Measurements from ENCODE around the gene THSD4. TPM values are rescaled to one million over a fixed set of nuclear protein-coding genes. Genes with fewer than 3 reads are reported as not detected.

The THSD4 gene
- total RNA-seq, 2 experiments from 2014 or later, result not detected

DNA sequence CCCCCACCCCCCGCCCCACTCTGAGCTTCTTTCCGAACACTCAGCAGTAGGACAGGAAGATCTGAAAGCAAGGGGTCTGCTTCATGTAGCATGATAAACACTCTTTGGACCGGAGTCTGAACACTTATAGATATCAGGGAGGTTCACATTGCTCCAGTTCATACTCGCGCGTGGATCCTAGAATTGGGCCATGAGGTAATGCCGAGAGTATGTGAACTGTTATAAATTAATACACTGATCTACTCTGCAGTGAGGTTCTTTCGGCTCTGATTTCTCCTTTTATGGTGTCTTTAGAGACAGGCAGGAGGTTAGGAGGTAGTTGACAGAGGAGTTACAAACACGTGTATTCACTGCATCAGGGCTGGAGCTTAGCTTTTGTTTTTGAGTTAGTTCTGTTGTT lies 223.0 kb downstream of the THSD4 start:
- ATAC-seq (no peak), DNase-seq (no peak)
- Mint-ChIP-seq H3K36me3 (ENCODE audit: low read depth) (no peaks in the 10 kb centered on the region), H3K4me3 (no peak overlapping the region), H3K4me1 (ENCODE audit: low read depth) (no peaks in the 10 kb centered on the region), H3K27ac (no peak overlapping the region), H3K27me3 (no peaks in the 10 kb centered on the region), H3K9me3 (no peaks in the 10 kb centered on the region)
- ChIA-PET CTCF (no interaction called here), POLR2A (no interaction called here)
- intact Hi-C loops (cut with micrococcal nuclease), result no loop called here
- TF ChIP-seq, protein P1, sequence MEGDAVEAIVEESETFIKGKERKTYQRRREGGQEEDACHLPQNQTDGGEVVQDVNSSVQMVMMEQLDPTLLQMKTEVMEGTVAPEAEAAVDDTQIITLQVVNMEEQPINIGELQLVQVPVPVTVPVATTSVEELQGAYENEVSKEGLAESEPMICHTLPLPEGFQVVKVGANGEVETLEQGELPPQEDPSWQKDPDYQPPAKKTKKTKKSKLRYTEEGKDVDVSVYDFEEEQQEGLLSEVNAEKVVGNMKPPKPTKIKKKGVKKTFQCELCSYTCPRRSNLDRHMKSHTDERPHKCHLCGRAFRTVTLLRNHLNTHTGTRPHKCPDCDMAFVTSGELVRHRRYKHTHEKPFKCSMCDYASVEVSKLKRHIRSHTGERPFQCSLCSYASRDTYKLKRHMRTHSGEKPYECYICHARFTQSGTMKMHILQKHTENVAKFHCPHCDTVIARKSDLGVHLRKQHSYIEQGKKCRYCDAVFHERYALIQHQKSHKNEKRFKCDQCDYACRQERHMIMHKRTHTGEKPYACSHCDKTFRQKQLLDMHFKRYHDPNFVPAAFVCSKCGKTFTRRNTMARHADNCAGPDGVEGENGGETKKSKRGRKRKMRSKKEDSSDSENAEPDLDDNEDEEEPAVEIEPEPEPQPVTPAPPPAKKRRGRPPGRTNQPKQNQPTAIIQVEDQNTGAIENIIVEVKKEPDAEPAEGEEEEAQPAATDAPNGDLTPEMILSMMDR (IDR thresholded peaks at IDR 0.05), result no peak

DNA sequence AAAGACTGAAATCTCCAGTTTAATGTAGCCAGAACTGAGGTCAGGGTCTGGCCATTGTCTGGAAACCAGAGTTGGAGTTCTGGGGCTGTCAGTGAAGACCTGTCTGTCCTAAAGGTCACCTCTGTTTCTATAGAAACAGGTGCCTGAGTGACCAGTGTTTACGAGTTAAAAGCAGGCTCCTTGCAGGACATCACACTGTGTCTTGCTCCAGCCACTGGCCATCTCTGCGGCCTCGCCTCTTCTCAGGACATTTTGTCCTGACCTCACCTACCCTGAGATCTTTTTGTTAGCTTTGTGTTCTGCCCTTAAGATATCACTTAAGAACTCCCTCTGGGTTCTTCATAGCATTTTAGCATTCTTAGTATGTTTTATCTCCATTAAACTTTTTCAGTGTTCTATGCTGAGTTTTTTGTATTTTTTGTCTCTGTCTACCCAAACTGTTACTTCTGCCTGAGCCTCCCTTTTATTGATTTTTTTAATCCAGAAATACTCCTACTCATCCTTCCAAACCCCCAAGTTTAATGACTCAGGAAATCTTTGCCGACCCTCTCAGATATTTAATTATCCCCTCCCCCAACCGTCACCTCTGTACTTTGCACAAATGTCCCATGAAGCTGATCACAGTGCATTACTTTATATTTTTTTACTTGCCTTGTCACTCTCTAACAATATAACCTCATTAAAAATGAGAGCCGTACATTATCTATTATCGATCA lies 223.7 kb downstream of the THSD4 start:
- Mint-ChIP-seq H3K9me3 (no peaks in the 10 kb centered on the region), H3K27me3 (no peaks in the 10 kb centered on the region), H3K4me3 (no peak overlapping the region), H3K4me1 (ENCODE audit: low read depth) (no peaks in the 10 kb centered on the region), H3K36me3 (ENCODE audit: low read depth) (no peaks in the 10 kb centered on the region), H3K27ac (no peak overlapping the region)
- intact Hi-C loops (cut with micrococcal nuclease), result no loop called here
- no peak for DNase-seq
- POLR2A ChIA-PET, result no interaction called here
- CTCF ChIA-PET, result no interaction called here
- no peak for ATAC-seq
- TF ChIP-seq, protein P1 (IDR thresholded peaks at IDR 0.05), result no peak

DNA sequence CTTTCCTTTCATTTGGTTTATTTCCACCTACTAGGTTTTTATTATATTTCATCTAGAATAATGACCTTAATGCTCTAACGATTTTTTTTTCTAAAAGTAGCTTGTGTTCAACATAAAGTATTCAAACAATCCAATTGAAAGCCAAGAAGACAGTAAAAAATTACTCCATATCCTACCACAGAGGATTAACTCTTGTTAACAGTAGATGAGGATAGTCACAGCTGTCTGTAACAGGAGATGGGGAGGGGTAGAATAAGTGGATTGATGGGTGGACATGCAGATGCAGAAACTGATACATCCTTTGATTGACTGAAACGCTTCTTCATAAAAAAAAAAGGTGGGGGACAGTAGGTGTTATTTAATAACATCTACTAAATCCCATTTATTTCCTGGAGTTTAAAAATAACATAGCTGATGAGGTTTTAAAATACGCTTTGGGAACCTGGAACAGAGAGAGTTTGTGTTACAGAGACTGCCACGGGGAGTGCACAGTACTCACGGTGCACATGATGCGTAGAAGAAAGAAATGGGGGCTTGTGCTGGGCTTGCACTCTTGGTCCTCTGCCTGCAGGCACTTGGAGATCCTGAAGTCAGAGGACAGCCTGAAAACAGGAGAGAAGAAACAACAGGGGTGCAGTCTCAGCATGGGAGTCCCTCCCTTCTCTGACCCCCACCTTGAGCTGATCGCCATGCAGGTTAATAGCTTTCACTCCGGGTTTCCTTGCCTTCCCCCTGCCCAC lies 226.7 kb downstream of the THSD4 start:
- Mint-ChIP-seq H3K27ac (no peak overlapping the region), H3K36me3 (ENCODE audit: low read depth) (no peaks in the 10 kb centered on the region), H3K4me3 (no peak overlapping the region), H3K4me1 (ENCODE audit: low read depth) (no peaks in the 10 kb centered on the region), H3K27me3 (no peaks in the 10 kb centered on the region), H3K9me3 (no peaks in the 10 kb centered on the region)
- intact Hi-C loops (cut with micrococcal nuclease), result no loop called here
- POLR2A ChIA-PET, result no interaction called here
- CTCF ChIA-PET, result no interaction called here
- ATAC-seq (no peak), DNase-seq (no peak)
- TF ChIP-seq, protein P1 (IDR thresholded peaks at IDR 0.05), result no peak

DNA sequence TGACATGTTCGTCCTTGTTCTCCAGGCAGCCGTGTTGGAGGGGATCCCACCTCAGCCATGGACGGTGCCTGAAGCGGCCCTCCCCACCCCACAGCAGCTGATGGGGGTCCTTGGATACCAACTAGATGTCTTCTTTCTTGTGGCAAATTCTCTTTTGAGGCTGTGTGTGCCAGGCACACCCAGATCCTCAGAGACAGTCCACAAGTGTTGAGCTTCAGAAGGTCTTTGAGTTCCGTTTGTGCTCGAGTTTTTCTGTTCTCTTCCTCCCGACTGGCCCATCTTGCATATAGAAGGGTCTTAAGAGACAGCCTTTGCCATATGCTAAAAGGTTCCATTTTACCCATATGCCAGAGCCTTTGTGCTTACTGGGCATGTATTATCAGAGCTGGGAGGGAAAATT lies 227.4 kb downstream of the THSD4 start:
- Mint-ChIP-seq H3K4me1 (ENCODE audit: low read depth) (no peaks in the 10 kb centered on the region), H3K9me3 (no peaks in the 10 kb centered on the region), H3K27me3 (no peaks in the 10 kb centered on the region), H3K27ac (no peak overlapping the region), H3K36me3 (ENCODE audit: low read depth) (no peaks in the 10 kb centered on the region), H3K4me3 (no peak overlapping the region)
- ChIA-PET CTCF (no interaction called here), POLR2A (no interaction called here)
- no peak for ATAC-seq
- intact Hi-C loops (cut with micrococcal nuclease), result no loop called here
- no peak for DNase-seq
- TF ChIP-seq, protein P1 (IDR thresholded peaks at IDR 0.05), result no peak

DNA sequence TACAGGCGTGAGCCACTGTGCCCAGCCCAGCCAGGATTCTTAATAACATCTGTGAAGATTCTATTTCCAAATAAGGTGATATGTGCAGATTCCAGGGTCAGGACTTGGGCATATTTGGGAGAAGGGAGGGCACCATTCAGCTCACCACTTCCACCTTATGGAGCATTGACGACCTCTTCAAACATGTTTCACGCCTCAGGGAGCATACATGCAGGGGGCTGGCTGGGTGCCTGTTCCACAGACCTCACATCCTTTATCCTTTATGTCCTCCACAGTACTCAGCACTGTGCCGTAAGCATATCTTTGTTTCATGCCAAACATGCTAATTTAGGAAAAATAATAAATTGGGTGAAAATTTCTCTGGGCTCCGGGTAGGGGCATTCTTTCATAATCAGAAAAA lies 229.0 kb downstream of the THSD4 start:
- ChIA-PET CTCF (no interaction called here), POLR2A (no interaction called here)
- no peak for DNase-seq
- Mint-ChIP-seq H3K4me1 (ENCODE audit: low read depth) (no peaks in the 10 kb centered on the region), H3K36me3 (ENCODE audit: low read depth) (no peaks in the 10 kb centered on the region), H3K27me3 (no peaks in the 10 kb centered on the region), H3K9me3 (no peaks in the 10 kb centered on the region), H3K27ac (no peak overlapping the region), H3K4me3 (no peak overlapping the region)
- no peak for ATAC-seq
- intact Hi-C loops (cut with micrococcal nuclease), result no loop called here
- TF ChIP-seq, protein P1 (IDR thresholded peaks at IDR 0.05), result no peak

Measured in activated CD8-positive, alpha-beta T cell treated with anti-CD3 and anti-CD28 coated beads for 36 hours (primary cell).